ENCODE data around the gene KIF13A. TPM values are rescaled to one million over a fixed set of nuclear protein-coding genes. Genes with fewer than 3 reads are reported as not detected.

The KIF13A gene
- polyA plus RNA-seq, 1 donor = 43.1 TPM

GRCh38 chr6:17725083-17725482 is 262.4 kb downstream of the KIF13A start:
- DNase-seq = peak; percentile 57

GRCh38 chr6:17724341-17724740 is 263.1 kb downstream of the KIF13A start:
- no peak for DNase-seq

GRCh38 chr6:17721671-17722070 is 265.8 kb downstream of the KIF13A start:
- no peak for DNase-seq

GRCh38 chr6:17719323-17720041 is 268.0 kb downstream of the KIF13A start:
- no peak for DNase-seq

- DNase-seq = no peak
These were observed 271.2 kb downstream of the KIF13A start for GRCh38 chr6:17716221-17716620.

GRCh38 chr6:17714879-17715851 is 272.3 kb downstream of the KIF13A start:
- no peak for DNase-seq

GRCh38 chr6:17714177-17714576 is 273.3 kb downstream of the KIF13A start:
- DNase-seq = no peak

GRCh38 chr6:17712576-17712975 is 274.9 kb downstream of the KIF13A start:
- DNase-seq = no peak

- DNase-seq = no peak
These were observed 277.1 kb downstream of the KIF13A start for GRCh38 chr6:17710331-17710730.

- no peak for DNase-seq
These were observed 278.0 kb downstream of the KIF13A start for GRCh38 chr6:17709476-17709875.

Other genes starting within 250 kb of the KIF13A start
- 1.9 TPM for gene NHLRC1, start 135.0 kb upstream of the KIF13A start, polyA plus RNA-seq (ENCODE audit: insufficient read length)
- gene TPMT, start 167.4 kb upstream of the KIF13A start, polyA plus RNA-seq (ENCODE audit: insufficient read length) = 25.7 TPM
- gene KDM1B, start 167.8 kb upstream of the KIF13A start, polyA plus RNA-seq (ENCODE audit: insufficient read length) = 20.9 TPM

Measured in left kidney (tissue), 2 donors.